H9 (cell line): ENCODE data around the gene SRGAP2C. TPM values are rescaled to one million over a fixed set of nuclear protein-coding genes. Genes with fewer than 3 reads are reported as not detected.
"Not testable (repeated sequence)": the region's sequence is repeated elsewhere in the genome, so short reads cannot be mapped to it uniquely, and the experiment has no call there.

ENCODE experiments used
- DNase-seq: peaks from one replicate; pipeline ENCODE4 v3.0.0-alpha.2; 2017
- H2AFZ ChIP-seq: one replicate; pipeline ENCODE4 v1.6.1; 2013; ENCODE audit warnings: mild to moderate bottlenecking, low read length, control low read depth, moderate library complexity
- H2AK5ac ChIP-seq: 2 replicates; pipeline ENCODE4 v1.6.1; 2013; ENCODE audit warnings: low read length, control low read depth, mixed read lengths; ENCODE audit not compliant: insufficient read length
- H2BK120ac ChIP-seq: one replicate; pipeline ENCODE4 v1.6.1; 2013; ENCODE audit warnings: low read depth, mild to moderate bottlenecking, low read length, control low read depth, inconsistent platforms; ENCODE audit not compliant: poor library complexity, severe bottlenecking
- H2BK12ac ChIP-seq: 2 replicates; pipeline ENCODE4 v1.6.1; 2013; ENCODE audit warnings: low read length, control low read depth, mixed read lengths, low read depth; ENCODE audit not compliant: insufficient read length
- H2BK15ac ChIP-seq: 2 replicates; pipeline ENCODE4 v1.6.1; 2013; ENCODE audit warnings: low read depth, low read length, control low read depth
- H2BK20ac ChIP-seq: one replicate; pipeline ENCODE4 v1.6.1; 2013; ENCODE audit warnings: low read depth, mild to moderate bottlenecking, low read length, control low read depth, inconsistent platforms; ENCODE audit not compliant: poor library complexity, severe bottlenecking
- H2BK5ac ChIP-seq: 2 replicates; pipeline ENCODE4 v1.6.1; 2013; ENCODE audit warnings: low read length, control low read depth, mixed read lengths; ENCODE audit not compliant: insufficient read length
- H3K14ac ChIP-seq: 2 replicates; pipeline ENCODE4 v1.6.1; 2013; ENCODE audit warnings: low read length, control low read depth; ENCODE audit not compliant: insufficient read depth
- H3K18ac ChIP-seq: 2 replicates; pipeline ENCODE4 v1.6.1; 2013; ENCODE audit warnings: low read depth, mild to moderate bottlenecking, mixed read lengths, low read length, control low read depth; ENCODE audit not compliant: insufficient read length
- H3K23ac ChIP-seq: 2 replicates; pipeline ENCODE4 v1.6.1; 2013; ENCODE audit warnings: low read length, control low read depth, mixed read lengths, low read depth; ENCODE audit not compliant: insufficient read length
- H3K23me2 ChIP-seq: 2 replicates; pipeline ENCODE4 v1.6.1; 2013; ENCODE audit warnings: low read depth, mild to moderate bottlenecking, mixed read lengths, low read length, control low read depth; ENCODE audit not compliant: insufficient read length, poor library complexity, severe bottlenecking
- H3K27ac ChIP-seq: 2 replicates; pipeline ENCODE4 v1.5.1; 2013; ENCODE audit warnings: low read length, control low read depth, mixed read lengths, low read depth; ENCODE audit not compliant: insufficient read length
- H3K27me3 ChIP-seq: 2 replicates; pipeline ENCODE4 v1.6.1; 2013; ENCODE audit warnings: low read length, control low read depth, inconsistent platforms; ENCODE audit not compliant: insufficient read depth
- H3K4ac ChIP-seq: 2 replicates; pipeline ENCODE4 v1.6.1; 2013; ENCODE audit warnings: low read depth, mild to moderate bottlenecking, control low read depth, inconsistent platforms, low read length, moderate library complexity
- H3K4me1 ChIP-seq: 2 replicates; pipeline ENCODE4 v1.6.1; 2013; ENCODE audit warnings: low read length, control low read depth, inconsistent platforms; ENCODE audit not compliant: insufficient read depth
- H3K4me2 ChIP-seq: 2 replicates; pipeline ENCODE4 v1.6.1; 2013; ENCODE audit warnings: low read length, control low read depth, mixed read lengths; ENCODE audit not compliant: insufficient read length, insufficient read depth
- H3K56ac ChIP-seq: 2 replicates; pipeline ENCODE4 v1.6.1; 2013; ENCODE audit warnings: low read depth, mild to moderate bottlenecking, mixed read lengths, low read length, control low read depth; ENCODE audit not compliant: insufficient read length
- H3K79me1 ChIP-seq: 2 replicates; pipeline ENCODE4 v1.6.1; 2013; ENCODE audit warnings: low read depth, mild to moderate bottlenecking, moderate library complexity, low read length, control low read depth, inconsistent platforms; ENCODE audit not compliant: insufficient read depth, poor library complexity, severe bottlenecking
- H3K79me2 ChIP-seq: 2 replicates; pipeline ENCODE4 v1.6.1; 2013; ENCODE audit warnings: low read length, control low read depth, inconsistent platforms; ENCODE audit not compliant: insufficient read depth
- H3K9ac ChIP-seq: 2 replicates; pipeline ENCODE4 v1.6.1; 2013; ENCODE audit warnings: low read length, control low read depth, mixed read lengths; ENCODE audit not compliant: insufficient read length; ENCODE audit errors: extremely low read depth
- H3K9me3 ChIP-seq: one replicate; pipeline ENCODE4 v1.6.1; 2013; ENCODE audit warnings: low read depth, low read length, inconsistent platforms; ENCODE audit not compliant: control insufficient read depth
- H3T11ph ChIP-seq: one replicate; pipeline ENCODE4 v1.6.1; 2013; ENCODE audit warnings: mild to moderate bottlenecking, low read length, control low read depth, inconsistent platforms
- H4K20me1 ChIP-seq: one replicate; pipeline ENCODE4 v1.6.1; 2013; ENCODE audit not compliant: control insufficient read depth, insufficient read length, insufficient read depth
- H4K5ac ChIP-seq: 2 replicates; pipeline ENCODE4 v1.6.1; 2013; ENCODE audit warnings: low read depth, mild to moderate bottlenecking, mixed read lengths, low read length, control low read depth; ENCODE audit not compliant: insufficient read length
- H4K8ac ChIP-seq: replicated peaks from 2 replicates; pipeline ENCODE4 v1.6.1; 2013; ENCODE audit warnings: low read length, control low read depth, mixed read lengths, low read depth; ENCODE audit not compliant: insufficient read length
- H4K91ac ChIP-seq: 2 replicates; pipeline ENCODE4 v1.6.1; 2013; ENCODE audit warnings: low read depth, mild to moderate bottlenecking, moderate library complexity, mixed read lengths, low read length, control low read depth; ENCODE audit not compliant: insufficient read length
- H3K27ac Mint-ChIP-seq, 3 experiments: 2 replicates in 2 of 3; 3 replicates in 1 of 3; pipeline ENCODE4 v1.8.0; 2020 to 2021; ENCODE audit warnings: mixed read lengths in 3 of 3, mild to moderate bottlenecking in 1 of 3, moderate library complexity in 1 of 3
- H3K27me3 Mint-ChIP-seq: 2 replicates; pipeline ENCODE4 v1.8.0; 2021; ENCODE audit warnings: low read depth, mild to moderate bottlenecking, moderate library complexity, mixed read lengths
- H3K36me3 Mint-ChIP-seq, 3 experiments: 2 replicates in 2 of 3; 3 replicates in 1 of 3; pipeline ENCODE4 v1.8.0; 2020 to 2021; ENCODE audit warnings: low read depth in 3 of 3, mixed read lengths in 3 of 3; ENCODE audit not compliant: insufficient read depth in 1 of 3
- H3K4me1 Mint-ChIP-seq, 2 experiments: 2 replicates each; pipeline ENCODE4 v1.8.0; 2020; ENCODE audit warnings: mixed read lengths in 2 of 2
- H3K4me3 Mint-ChIP-seq, 2 experiments: 2 replicates in 1 of 2; 3 replicates in 1 of 2; pipeline ENCODE4 v1.8.0; 2020 to 2021; ENCODE audit warnings: mild to moderate bottlenecking in 2 of 2, mixed read lengths in 2 of 2, moderate library complexity in 1 of 2
- H3K9me3 Mint-ChIP-seq, 2 experiments: 2 replicates in 1 of 2; 3 replicates in 1 of 2; pipeline ENCODE4 v1.8.0; 2020; ENCODE audit warnings: mild to moderate bottlenecking in 2 of 2, mixed read lengths in 2 of 2, moderate library complexity in 1 of 2
- WGBS: extraction: QIAGEN DNeasy Blood & Tissue Kit; methylation state at CpG from one replicate; pipeline ENCODE4 v1.1.7; 2013; ENCODE audit warnings: missing lambda C conversion rate, low lambda C conversion rate, mixed read lengths; ENCODE audit not compliant: insufficient read length; ENCODE audit errors: extremely low coverage; 5-methylcytosine and 5-hydroxymethylcytosine counted together
- total RNA-seq: library from RNA; stranded (reverse); gene quantifications from 2 replicates; pipeline ENCODE4 v1.2.1, GENCODE V29; 2021

The SRGAP2C gene
- total RNA-seq, 1 experiment from 2014 or later = 16.5 TPM

DNA sequence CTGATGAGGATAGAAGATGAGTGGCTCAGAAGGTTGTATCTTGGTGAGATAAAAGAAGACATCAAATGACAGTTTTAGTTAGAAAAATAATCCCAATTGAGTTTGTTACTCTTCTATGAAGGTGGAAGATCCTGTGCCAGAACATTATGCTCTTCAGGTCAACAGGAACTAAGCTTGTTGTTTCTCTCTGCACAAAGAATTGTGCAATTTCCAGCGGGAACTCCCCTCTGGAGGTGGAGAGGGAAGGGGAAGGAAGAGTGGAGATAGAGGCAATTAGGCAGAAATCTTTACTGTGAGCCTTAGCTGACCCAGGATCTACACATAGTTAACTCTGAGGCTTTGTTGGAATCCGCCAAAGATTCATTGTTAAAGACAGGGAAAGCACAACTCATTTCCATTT, 77.4 kb downstream of the SRGAP2C start:
- no CpG with 5 or more reads among the region's 2 CpGs for WGBS
- not testable (repeated sequence) for H3K9ac ChIP-seq, H3K23ac ChIP-seq, H3K4me3 Mint-ChIP-seq, H3K4me1 Mint-ChIP-seq, H4K5ac ChIP-seq, H3T11ph ChIP-seq, H3K27ac Mint-ChIP-seq, H2BK120ac ChIP-seq, H3K79me1 ChIP-seq, H3K9me3 Mint-ChIP-seq, H2AK5ac ChIP-seq, H3K18ac ChIP-seq, H2AFZ ChIP-seq, H2BK5ac ChIP-seq, H3K79me2 ChIP-seq, H2BK20ac ChIP-seq, H3K27me3 Mint-ChIP-seq, H4K91ac ChIP-seq, H3K36me3 Mint-ChIP-seq, H3K4me1 ChIP-seq, H3K4me2 ChIP-seq, DNase-seq, H3K27ac ChIP-seq, H3K27me3 ChIP-seq, H3K4ac ChIP-seq, H3K14ac ChIP-seq, H3K23me2 ChIP-seq, H2BK15ac ChIP-seq, H2BK12ac ChIP-seq, H4K8ac ChIP-seq, H3K9me3 ChIP-seq, H4K20me1 ChIP-seq, H3K56ac ChIP-seq

DNA sequence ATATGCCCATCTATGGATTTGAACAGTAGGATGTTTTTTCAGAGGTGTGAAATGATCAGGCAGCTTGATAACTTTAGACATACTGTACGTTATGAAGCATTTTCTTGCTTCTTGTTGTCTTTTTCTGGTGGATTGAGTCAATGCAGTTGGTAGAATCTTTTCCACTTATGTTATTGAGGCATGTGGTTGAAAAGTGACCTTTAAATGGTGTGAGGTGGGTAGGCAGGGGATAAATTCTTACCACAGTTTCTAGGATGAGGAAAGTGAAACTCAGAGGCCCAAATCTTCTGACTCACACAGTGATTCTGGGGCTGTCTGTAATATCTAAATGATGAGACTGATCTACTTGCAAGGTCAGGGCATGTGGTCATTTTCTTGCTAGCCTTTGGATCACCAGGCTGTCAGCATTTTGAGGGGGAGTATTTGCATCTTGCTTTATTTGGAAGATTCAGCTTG, 79.0 kb downstream of the SRGAP2C start:
- not testable (repeated sequence) for H3K9me3 Mint-ChIP-seq, H3K18ac ChIP-seq, H3K23ac ChIP-seq, H3K27ac Mint-ChIP-seq, H2BK5ac ChIP-seq, H3K27me3 ChIP-seq, H2BK12ac ChIP-seq, H3K14ac ChIP-seq, H3K9me3 ChIP-seq, H3K79me1 ChIP-seq, H3K23me2 ChIP-seq, H3K27me3 Mint-ChIP-seq, H3K56ac ChIP-seq, H3K4me1 Mint-ChIP-seq, H3K79me2 ChIP-seq, H3K9ac ChIP-seq, H3K36me3 Mint-ChIP-seq, H2BK20ac ChIP-seq, H2AK5ac ChIP-seq, H2AFZ ChIP-seq, H2BK15ac ChIP-seq, DNase-seq, H2BK120ac ChIP-seq, H4K5ac ChIP-seq, H4K8ac ChIP-seq, H4K91ac ChIP-seq, H3K27ac ChIP-seq, H3K4me1 ChIP-seq, H4K20me1 ChIP-seq, H3K4me3 Mint-ChIP-seq, H3T11ph ChIP-seq, H3K4ac ChIP-seq, H3K4me2 ChIP-seq
- WGBS = no CpG with 5 or more reads among the region's 1 CpG
